ENCODE measurements around the gene CDYL. TPM values are rescaled to one million over a fixed set of nuclear protein-coding genes. Genes with fewer than 3 reads are reported as not detected.

Gene CDYL
- total and polyA plus RNA-seq, 4 donors: 3.3 to 25.4 (median 11.0) TPM

- no peak overlapping the region for H3K27ac ChIP-seq (ENCODE audit: low read depth in 1 of 2, low read length in 2 of 2)
- 90% methylated on average over 2 of the region's 2 CpGs for WGBS
- TF ChIP-seq MAX (IDR thresholded peaks at IDR 0.05) (no peak), EGR1 (IDR thresholded peaks at IDR 0.05; ENCODE audit: low read depth in 2 of 2) (no peak), SP1 (IDR thresholded peaks at IDR 0.05) (no peak), RAD21 (IDR thresholded peaks at IDR 0.05) (no peak), HNF4G (IDR thresholded peaks at IDR 0.05) (no peak), RXRA (IDR thresholded peaks at IDR 0.05) (no peak), YY1 (IDR thresholded peaks at IDR 0.05) (no peak), ATF3 (IDR thresholded peaks at IDR 0.05) (no peak), JUND (IDR thresholded peaks at IDR 0.05) (no peak)
Observed at GRCh38 chr6:4902363-4902762, 126.2 kb downstream of the CDYL start.

GRCh38 chr6:4903121-4903520 is 126.9 kb downstream of the CDYL start:
- WGBS: 97% methylated on average over 9 of the region's 9 CpGs
- H3K9ac ChIP-seq (ENCODE audit: low read depth in 1 of 2, low read length in 2 of 2): no peak overlapping the region
- H3K4me1 ChIP-seq (ENCODE audit: control insufficient read depth in 4 of 4, insufficient read depth in 4 of 4, low read length in 3 of 4): peaks cover 4 to 9% (median 7%) of the 10 kb centered on the region in 4 donors
- no peak overlapping the region for H3K27ac ChIP-seq (ENCODE audit: low read depth in 1 of 2, low read length in 2 of 2)
- H3K4me3 ChIP-seq (ENCODE audit: low read depth in 1 of 3, low read length in 3 of 3): no peak overlapping the region
- TF ChIP-seq MAX (IDR thresholded peaks at IDR 0.05) (no peak), REST (IDR thresholded peaks at IDR 0.05) (no peak), HNF4A (conservative IDR thresholded peaks at IDR 0.05) (no peak), ATF3 (IDR thresholded peaks at IDR 0.05) (no peak), HNF4G (IDR thresholded peaks at IDR 0.05) (no peak), RXRA (IDR thresholded peaks at IDR 0.05) (no peak), GABPA (IDR thresholded peaks at IDR 0.05 in 1 of 2, conservative IDR thresholded peaks at IDR 0.05 in 1 of 2) (no peak), RAD21 (IDR thresholded peaks at IDR 0.05) (no peak), SP1 (IDR thresholded peaks at IDR 0.05) (no peak), CTCF (IDR thresholded peaks at IDR 0.05; ENCODE audit: low read depth, low read length, missing input control) (no peak), FOXA1 (IDR thresholded peaks at IDR 0.05) (no peak), YY1 (IDR thresholded peaks at IDR 0.05) (no peak), NR2F2 (IDR thresholded peaks at IDR 0.05) (no peak)
- TF ChIP-seq, protein P1, sequence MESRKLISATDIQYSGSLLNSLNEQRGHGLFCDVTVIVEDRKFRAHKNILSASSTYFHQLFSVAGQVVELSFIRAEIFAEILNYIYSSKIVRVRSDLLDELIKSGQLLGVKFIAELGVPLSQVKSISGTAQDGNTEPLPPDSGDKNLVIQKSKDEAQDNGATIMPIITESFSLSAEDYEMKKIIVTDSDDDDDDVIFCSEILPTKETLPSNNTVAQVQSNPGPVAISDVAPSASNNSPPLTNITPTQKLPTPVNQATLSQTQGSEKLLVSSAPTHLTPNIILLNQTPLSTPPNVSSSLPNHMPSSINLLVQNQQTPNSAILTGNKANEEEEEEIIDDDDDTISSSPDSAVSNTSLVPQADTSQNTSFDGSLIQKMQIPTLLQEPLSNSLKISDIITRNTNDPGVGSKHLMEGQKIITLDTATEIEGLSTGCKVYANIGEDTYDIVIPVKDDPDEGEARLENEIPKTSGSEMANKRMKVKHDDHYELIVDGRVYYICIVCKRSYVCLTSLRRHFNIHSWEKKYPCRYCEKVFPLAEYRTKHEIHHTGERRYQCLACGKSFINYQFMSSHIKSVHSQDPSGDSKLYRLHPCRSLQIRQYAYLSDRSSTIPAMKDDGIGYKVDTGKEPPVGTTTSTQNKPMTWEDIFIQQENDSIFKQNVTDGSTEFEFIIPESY (IDR thresholded peaks at IDR 0.05): no peak
- peaks cover 0 to 4% (median 0%) of the 10 kb centered on the region in 4 donors for H3K36me3 ChIP-seq (ENCODE audit: control insufficient read depth in 4 of 4, insufficient read depth in 3 of 4, low read depth in 1 of 4, low read length in 3 of 4)
- DNase-seq (ENCODE audit: low spot score): no peak
- H3K9me3 ChIP-seq (ENCODE audit: control insufficient read depth in 4 of 4, low read length in 3 of 4): peaks cover 0 to 2% (median 0%) of the 10 kb centered on the region in 4 donors
- H3K27me3 ChIP-seq (ENCODE audit: control insufficient read depth in 4 of 4, insufficient read depth in 4 of 4, low read length in 3 of 4): no peaks in the 10 kb centered on the region

More at GRCh38 chr6:4902363-4902762, 126.2 kb downstream of the CDYL start:
- Histone ChIP-seq H3K36me3 (ENCODE audit: control insufficient read depth in 4 of 4, insufficient read depth in 3 of 4, low read depth in 1 of 4, low read length in 3 of 4) (peaks cover 0 to 4% (median 0%) of the 10 kb centered on the region in 4 donors), H3K27me3 (ENCODE audit: control insufficient read depth in 4 of 4, insufficient read depth in 4 of 4, low read length in 3 of 4) (no peaks in the 10 kb centered on the region), H3K9ac (ENCODE audit: low read depth in 1 of 2, low read length in 2 of 2) (no peak overlapping the region), H3K4me1 (ENCODE audit: control insufficient read depth in 4 of 4, insufficient read depth in 4 of 4, low read length in 3 of 4) (peaks cover 4 to 9% (median 7%) of the 10 kb centered on the region in 4 donors), H3K4me3 (ENCODE audit: low read depth in 1 of 3, low read length in 3 of 3) (no peak overlapping the region), H3K9me3 (ENCODE audit: control insufficient read depth in 4 of 4, low read length in 3 of 4) (peaks cover 0 to 2% (median 0%) of the 10 kb centered on the region in 4 donors)
- DNase-seq (ENCODE audit: low spot score): no peak

Data from liver (tissue), 9 donors.